Measurements from ENCODE around the gene TPI1. TPM values are rescaled to one million over a fixed set of nuclear protein-coding genes. Genes with fewer than 3 reads are reported as not detected.

Gene TPI1
- total RNA-seq, 1 donor from 2014 or later: 300 TPM

- peak; percentile 45 for ATAC-seq
Measured at GRCh38 chr12:6827982-6828780, 39.1 kb upstream of the TPI1 start, which contains the start of gene P3H3. TSS of gene P3H3 (plus strand) at chr12:6828407. CDS start at chr12:6828441, 34 bp downstream.

DNA sequence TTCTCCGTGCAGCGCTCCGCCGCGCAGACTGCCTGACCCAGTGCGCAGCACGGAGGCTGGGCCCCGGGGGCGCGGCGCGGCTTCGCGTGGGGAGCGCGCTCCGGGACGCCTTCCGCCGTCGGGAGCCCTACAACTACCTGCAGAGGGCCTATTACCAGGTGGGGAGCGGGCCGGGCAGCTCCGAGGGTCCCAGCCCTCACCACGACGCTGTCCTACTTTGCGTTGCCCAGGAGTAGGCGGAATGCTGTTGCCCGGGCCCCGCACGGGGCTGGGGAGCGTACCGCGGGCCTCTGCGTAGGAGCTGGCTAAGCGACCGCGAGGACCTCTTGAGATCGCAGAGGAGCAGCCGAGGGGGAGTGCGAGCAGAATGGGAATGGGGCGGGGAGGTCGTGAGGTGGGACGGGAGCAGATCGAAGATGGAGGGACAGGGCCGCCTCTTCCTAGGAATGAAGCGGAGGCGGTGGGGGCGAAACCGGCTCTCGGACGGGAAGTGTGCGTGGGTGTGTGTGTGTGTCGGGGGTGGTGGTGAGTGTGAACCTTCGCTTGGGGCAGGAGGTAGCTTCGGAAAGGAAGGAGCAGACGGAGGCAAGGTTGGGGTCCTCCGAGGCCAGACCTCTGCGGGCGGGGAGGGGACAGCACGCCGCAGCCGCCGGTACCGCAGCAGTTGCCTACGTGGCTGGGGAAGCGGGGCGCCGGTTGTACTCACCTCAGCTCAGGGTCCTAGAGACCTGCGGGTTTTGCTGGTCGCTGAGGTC, 38.4 kb upstream of the TPI1 start:
- ATAC-seq: no peak
- no peak for DNase-seq (ENCODE audit: low spot score)

More at GRCh38 chr12:6827982-6828780, 39.1 kb upstream of the TPI1 start, which contains the start of gene P3H3:
- DNase-seq (ENCODE audit: low spot score): no peak

DNA sequence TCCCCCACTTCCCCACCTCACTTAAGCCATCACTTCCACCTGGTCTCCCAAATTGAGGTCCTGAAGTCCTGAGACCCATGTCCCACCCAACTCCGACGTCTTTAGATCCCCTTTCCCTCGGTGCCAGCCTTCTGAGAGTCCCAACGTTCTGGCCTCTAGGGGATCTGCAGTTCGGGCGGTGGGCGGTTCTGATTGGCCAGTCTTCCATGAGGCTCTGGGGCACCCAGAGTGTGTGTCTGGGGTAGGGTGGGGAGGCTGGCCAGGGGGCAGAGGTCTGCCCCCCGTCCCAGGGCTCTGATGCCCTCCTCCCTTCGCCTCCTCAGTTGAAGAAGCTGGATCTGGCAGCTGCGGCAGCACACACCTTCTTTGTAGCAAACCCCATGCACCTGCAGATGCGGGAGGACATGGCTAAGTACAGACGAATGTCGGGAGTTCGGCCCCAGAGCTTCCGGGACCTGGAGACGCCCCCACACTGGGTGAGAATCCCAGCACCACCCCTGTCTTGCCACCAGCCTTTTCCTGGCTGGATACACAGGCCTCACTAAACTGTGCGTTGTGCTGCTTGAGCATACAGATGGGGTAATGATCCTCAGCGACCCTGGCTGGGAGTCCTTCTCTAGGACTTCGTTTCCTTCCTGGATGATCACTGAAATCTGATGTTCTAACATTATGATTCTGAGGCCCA, 37.7 kb upstream of the TPI1 start:
- no peak for ATAC-seq
- no peak for DNase-seq (ENCODE audit: low spot score)

- ATAC-seq: no peak
- no peak for DNase-seq (ENCODE audit: low spot score)
Measured at GRCh38 chr12:6830286-6830890, 36.9 kb upstream of the TPI1 start.

DNA sequence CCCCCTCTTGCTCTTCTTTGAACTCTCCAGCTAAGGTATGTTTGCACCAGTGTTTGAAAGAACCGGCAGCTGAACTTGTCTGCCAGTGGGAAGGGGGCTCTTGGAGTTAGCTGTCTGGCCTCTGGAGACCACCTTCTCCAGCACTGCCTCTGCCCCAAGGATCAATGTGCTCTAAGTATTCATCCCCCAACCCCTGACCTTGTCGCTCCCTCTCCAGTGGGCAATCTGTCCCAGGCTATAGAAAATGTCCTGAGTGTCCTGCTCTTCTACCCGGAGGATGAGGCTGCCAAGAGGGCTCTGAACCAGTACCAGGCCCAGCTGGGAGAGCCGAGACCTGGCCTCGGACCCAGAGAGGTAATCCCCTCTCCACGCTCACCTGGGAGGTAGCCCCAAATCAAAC, 36.3 kb upstream of the TPI1 start:
- ATAC-seq (no peak), DNase-seq (ENCODE audit: low spot score) (no peak)

- ATAC-seq (no peak), DNase-seq (ENCODE audit: low spot score) (no peak)
Measured at GRCh38 chr12:6831450-6831995, 35.8 kb upstream of the TPI1 start.

- no peak for ATAC-seq
Measured at GRCh38 chr12:6832125-6832524, 35.2 kb upstream of the TPI1 start.

DNA sequence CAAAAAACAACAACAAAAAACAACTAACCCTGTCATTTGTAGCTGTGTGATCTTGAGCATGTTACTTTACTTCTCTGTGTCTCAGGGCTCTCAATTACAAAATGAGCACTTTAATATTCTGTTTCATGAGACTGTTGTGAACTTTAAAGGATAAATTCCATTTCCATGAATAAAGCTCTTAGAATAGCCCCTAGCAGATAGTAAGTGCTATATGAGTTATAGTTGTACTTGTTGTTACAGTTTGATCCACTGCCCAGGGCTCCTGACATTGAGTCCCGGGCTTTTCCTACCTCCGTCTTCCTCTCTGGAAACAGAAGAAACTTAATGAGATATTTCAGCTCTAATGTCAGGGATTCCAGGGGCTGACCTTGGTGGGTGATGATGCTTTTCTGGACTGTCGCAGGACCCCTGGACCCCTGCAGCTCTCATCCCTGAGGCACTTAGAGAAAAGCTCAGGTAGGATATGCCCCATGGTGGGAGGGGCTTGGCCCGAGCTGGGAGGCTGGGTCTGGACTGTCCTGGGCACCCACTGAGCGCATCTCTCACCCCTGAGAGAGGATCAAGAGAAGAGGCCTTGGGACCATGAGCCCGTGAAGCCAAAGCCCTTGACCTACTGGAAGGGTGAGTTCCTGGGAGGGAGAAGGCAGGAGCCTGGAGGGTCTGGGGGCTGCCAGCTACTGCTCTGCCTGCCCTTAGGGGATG, 34.0 kb upstream of the TPI1 start:
- DNase-seq (ENCODE audit: low spot score) (no peak), ATAC-seq (no peak)

More at GRCh38 chr12:6832125-6832524, 35.2 kb upstream of the TPI1 start:
- DNase-seq (ENCODE audit: low spot score): no peak

DNA sequence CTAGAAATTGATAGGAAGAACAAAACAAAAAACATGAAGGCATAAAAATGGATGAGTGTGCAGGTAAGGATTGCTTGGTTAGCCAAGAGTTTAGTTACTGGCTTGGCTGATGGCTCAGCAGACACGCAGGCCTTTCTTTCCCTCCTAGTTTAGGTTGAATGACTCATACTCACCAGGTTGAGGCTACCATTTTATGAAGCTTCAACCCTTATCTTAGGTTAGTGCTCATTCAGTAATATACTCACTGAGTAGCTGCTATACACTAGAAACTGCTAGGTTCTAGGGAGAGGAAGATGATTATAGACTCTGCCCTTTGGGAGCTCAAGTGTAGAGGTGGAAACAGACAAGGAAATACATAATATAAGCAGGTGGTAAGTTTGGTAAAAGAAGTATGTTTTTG, 33.1 kb upstream of the TPI1 start:
- ATAC-seq (no peak), DNase-seq (ENCODE audit: low spot score) (no peak)

DNA sequence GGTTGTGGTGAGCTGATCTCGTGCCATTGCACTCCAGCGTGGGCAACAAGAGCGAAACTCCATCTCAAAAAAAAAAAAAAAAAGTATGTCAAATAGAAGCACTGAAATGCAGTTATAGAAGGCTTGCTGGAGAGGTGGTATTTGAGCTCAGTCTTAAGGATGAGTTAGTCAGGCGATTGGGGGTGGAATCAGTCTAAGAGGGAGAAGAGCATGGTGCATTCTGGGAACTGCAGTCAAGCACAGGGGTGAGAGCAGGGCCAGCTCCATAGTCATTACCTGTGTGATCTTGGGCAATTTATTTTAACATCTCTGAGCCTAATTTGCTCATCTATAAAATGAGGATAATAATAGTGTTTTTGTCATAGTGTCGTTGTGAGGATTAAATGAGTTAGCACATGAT, 32.5 kb upstream of the TPI1 start:
- ATAC-seq (no peak), DNase-seq (ENCODE audit: low spot score) (no peak)

DNA sequence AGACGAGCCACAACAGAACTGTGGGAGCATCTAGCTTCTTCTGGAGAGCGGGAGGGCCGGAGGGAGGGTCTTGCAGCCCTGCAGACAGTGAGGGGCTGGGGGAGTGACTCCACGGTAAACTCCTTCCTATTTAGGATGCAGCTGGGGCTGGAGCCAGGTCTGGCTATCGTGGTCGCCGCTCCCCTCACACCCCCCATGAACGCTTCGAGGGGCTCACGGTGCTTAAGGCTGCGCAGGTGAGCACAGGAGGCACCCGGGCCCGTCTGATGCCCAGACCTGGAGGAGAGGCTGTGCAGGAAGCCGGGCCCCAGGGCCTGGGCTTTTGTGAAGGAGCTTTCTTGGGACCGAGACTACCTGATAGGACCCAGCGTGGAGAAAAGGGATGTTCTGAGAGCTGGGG, 30.5 kb upstream of the TPI1 start:
- DNase-seq (ENCODE audit: low spot score) (no peak), ATAC-seq (no peak)

GRCh38 chr12:6837370-6838060, 29.8 kb upstream of the TPI1 start:
- no peak for ATAC-seq
- DNase-seq (ENCODE audit: low spot score): no peak

GRCh38 chr12:6838854-6839253, 28.5 kb upstream of the TPI1 start:
- no peak for ATAC-seq
- DNase-seq (ENCODE audit: low spot score): no peak

- no peak for DNase-seq (ENCODE audit: low spot score)
- ATAC-seq: no peak
Measured at GRCh38 chr12:6839482-6840201, 27.7 kb upstream of the TPI1 start.

DNA sequence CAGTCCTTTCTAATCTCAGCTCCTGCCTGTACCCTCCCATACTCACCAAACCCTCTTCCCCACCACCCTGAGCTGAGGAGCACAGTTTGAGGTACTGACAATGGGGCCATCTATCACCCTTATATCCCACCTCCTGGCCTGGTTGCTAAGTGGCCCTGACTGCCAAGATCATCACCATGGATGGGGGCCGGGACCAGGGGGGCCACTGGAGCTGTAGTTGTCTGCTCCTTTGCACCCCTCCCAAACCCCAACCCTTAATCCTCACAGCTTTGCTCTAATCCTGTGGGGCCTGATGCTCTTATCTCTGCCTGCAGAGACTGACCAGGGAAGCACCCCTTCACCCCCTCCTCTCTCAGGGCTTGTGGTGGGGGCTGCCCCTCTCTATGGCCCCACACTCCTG, 27.0 kb upstream of the TPI1 start:
- ATAC-seq (no peak), DNase-seq (ENCODE audit: low spot score) (no peak)

GRCh38 chr12:6840761-6841515, 26.4 kb upstream of the TPI1 start, which contains the start of gene GNB3:
TSS of gene GNB3 (plus strand) at chr12:6840925. CDS start at chr12:6841288, 363 bp downstream.
- DNase-seq (ENCODE audit: low spot score) (no peak), ATAC-seq (no peak)

- ATAC-seq: no peak
- no peak for DNase-seq (ENCODE audit: low spot score)
Measured at GRCh38 chr12:6842075-6842474, 25.3 kb upstream of the TPI1 start.

Data from left lobe of liver (tissue), 2 donors.